Measurements from ENCODE around the gene KANSL2. TPM values are rescaled to one million over a fixed set of nuclear protein-coding genes. Genes with fewer than 3 reads are reported as not detected.

The KANSL2 gene
- total and polyA plus RNA-seq, 2 of the 13 experiments (the other 11 are each of a cell fraction or from before 2014, with no cell fraction given): 24.1 to 41.3 TPM

- in situ Hi-C loops (cut with HindIII; ENCODE audit: extremely low pct_ligation_motif_present, low pct_unique_long_range_greater_than_20kb) (no loop called here), intact Hi-C loops (cut with micrococcal nuclease; ENCODE audit: unreplicated experiment) (loop anchor here (1.0 kb wide), 1 partner anchor 34 kb away; the partner anchor contains the start of gene KANSL2)
- FAIRE-seq (peak; percentile 99), DNase-seq (ENCODE audit: low spot score) (peak; percentile 100), ATAC-seq (peak; percentile 98)
- ChIA-PET POLR2A (interaction anchor here (1.4 kb wide), 1 partner anchor 34 kb away, joined by 8 read pairs; the partner anchor contains the start of gene KANSL2), CTCF (ENCODE audit: low intra/inter-chr PET ratio, low total read pairs) (no interaction called here)
- under 1% methylated on average over 53 of the region's 61 CpGs for WGBS (ENCODE audit: low lambda C conversion rate)
- BruUV-seq (replicated peaks): no TSS peak
- H4K20me1 ChIP-seq (ENCODE audit: insufficient read depth, low read length): peaks cover 19% of the 10 kb centered on the region
- H3K27ac ChIP-seq (ENCODE audit: extremely low read length, insufficient read depth, low read length): peak within 1 kb of the TSS; percentile 96
- peak within 1 kb of the TSS; percentile 81 for H3K4me2 ChIP-seq (ENCODE audit: low read depth, low read length)
- peaks cover 0 to 4% of the 10 kb centered on the region in 2 experiments; a peak in 3 of 5 replicates for H3K36me3 ChIP-seq (replicated peaks in 1 of 2; ENCODE audit: control insufficient read depth in 1 of 2, insufficient read depth in 2 of 2, low read length in 2 of 2)
- peaks cover 41% of the 10 kb centered on the region for H3K79me2 ChIP-seq (ENCODE audit: insufficient read depth, low read length)
- peak within 1 kb of the TSS; percentile 84 to 96 (median 89) for H3K4me3 ChIP-seq (replicated peaks in 1 of 3; ENCODE audit: insufficient read depth in 1 of 3, low read depth in 2 of 3, low read length in 3 of 3)
- peaks cover 22% of the 10 kb centered on the region for H3K4me1 ChIP-seq (ENCODE audit: insufficient read depth, low read length)
- H3K27me3 ChIP-seq (ENCODE audit: control insufficient read depth in 1 of 2, insufficient read depth in 2 of 2, low read length in 2 of 2): peaks cover 0 to 4% of the 10 kb centered on the region in 2 experiments; a peak in 1 of 5 replicates
- peaks cover 18% of the 10 kb centered on the region for H3K9me3 ChIP-seq (ENCODE audit: low read length)
- no peak within 1 kb of the TSS for H2AFZ ChIP-seq (ENCODE audit: low read length)
- peak within 1 kb of the TSS; percentile 98 for H3K9ac ChIP-seq (ENCODE audit: insufficient read depth, low read depth, low read length)
- TF ChIP-seq IKZF4 (CRISPR knock-in tag; IDR thresholded peaks at IDR 0.05; ENCODE audit: borderline replicate concordance, low read depth, not compliant biosample characterization): peak; percentile 34
- peak; percentile 89 for TF ChIP-seq DR1 (CRISPR knock-in tag; IDR thresholded peaks at IDR 0.05)
- peak; percentile 90 for TF ChIP-seq ZNF572 (CRISPR knock-in tag; IDR thresholded peaks at IDR 0.05)
- TF ChIP-seq MED1 (CRISPR knock-in tag; IDR thresholded peaks at IDR 0.05): peak; percentile 73; the same call in 1 of the 2 replicates
- peak; percentile 81; the same call in 1 of the 2 replicates for TF ChIP-seq ZBTB20 (CRISPR knock-in tag; IDR thresholded peaks at IDR 0.05; ENCODE audit: borderline replicate concordance, low read depth)
- no peak for TF ChIP-seq HNRNPK (IDR thresholded peaks at IDR 0.05; ENCODE audit: low read depth, low read length, poor library complexity, severe bottlenecking)
- peak; percentile 81 for TF ChIP-seq KAT7 (CRISPR knock-in tag; IDR thresholded peaks at IDR 0.05; ENCODE audit: borderline replicate concordance)
- TF ChIP-seq PRDM10 (CRISPR knock-in tag; IDR thresholded peaks at IDR 0.05; ENCODE audit: low read depth): no peak
- TF ChIP-seq GATA4 (IDR thresholded peaks at IDR 0.05; ENCODE audit: borderline replicate concordance, low read depth): no peak
- TF ChIP-seq ZNF670 (CRISPR knock-in tag; IDR thresholded peaks at IDR 0.05; ENCODE audit: borderline replicate concordance): peak; percentile 72
- no peak for TF ChIP-seq MTF2 (CRISPR knock-in tag; IDR thresholded peaks at IDR 0.05; ENCODE audit: borderline replicate concordance)
- TF ChIP-seq ATF2 (CRISPR knock-in tag; IDR thresholded peaks at IDR 0.05): peak; percentile 67; the same call in 1 of the 2 replicates
- TF ChIP-seq HCFC1 (IDR thresholded peaks at IDR 0.05; ENCODE audit: low read depth, low read length): peak; percentile 64
- 0 out of 2 replicates have a peak, but pooled peaks have one; percentile 65 for TF ChIP-seq MZF1 (CRISPR knock-in tag; IDR thresholded peaks at IDR 0.05; ENCODE audit: borderline replicate concordance)
- peak; percentile 94 for TF ChIP-seq ZNF274 (CRISPR knock-in tag; IDR thresholded peaks at IDR 0.05)
- TF ChIP-seq ZNF431 (CRISPR knock-in tag; IDR thresholded peaks at IDR 0.05; ENCODE audit: borderline replicate concordance, low read depth): peak; percentile 52
- TF ChIP-seq HOXA9 (CRISPR knock-in tag; IDR thresholded peaks at IDR 0.05; ENCODE audit: borderline replicate concordance): no peak
Measured at GRCh38 chr12:48716493-48717251, 34.6 kb upstream of the KANSL2 start, which contains the start of gene CCNT1. Gene CCNT1, minus strand, starts transcription at chr12:48716707. Its CDS starts 32 bp downstream, at chr12:48716675.
